SK-N-SH (cell line): ENCODE results near the gene MAD1L1. TPM values are rescaled to one million over a fixed set of nuclear protein-coding genes. Genes with fewer than 3 reads are reported as not detected.

Experiments
- CTCF ChIA-PET: fragments of 300-600, 350-600 bp; formaldehyde crosslinking; extraction: SDS; loops from one replicate; lab custom pipeline; 2021; lab: Yijun Ruan, JAX
- POLR2A ChIA-PET: fragments of 350-600 bp; sonication (Branson Sonifier 250); formaldehyde crosslinking; extraction: SDS; loops from one replicate; lab custom pipeline; 2020; ENCODE audit warnings: antibody characterized with exemption, inconsistent platforms; lab: Yijun Ruan, JAX
- DNase-seq: peaks from one replicate; pipeline ENCODE4 v3.0.0; 2012
- H2AFZ ChIP-seq: fragments of 200-600 bp; sonication (generic); 2 replicates; pipeline ENCODE4 v1.8.1; 2016; ENCODE audit warnings: antibody characterized with exemption, mild to moderate bottlenecking, low read depth
- H3F3A ChIP-seq: fragments of 200-600 bp; sonication (generic); replicated peaks from 2 replicates; pipeline ENCODE3; 2016; ENCODE audit warnings: antibody characterized with exemption, mild to moderate bottlenecking; ENCODE audit not compliant: insufficient read depth
- H3K27ac ChIP-seq, 2 experiments: fragments of 200-500 bp in 1 of 2; fragments of 200-600 bp in 1 of 2; sonication (Bioruptor generic) in 1 of 2; sonication (generic), shearing (Covaris generic) in 1 of 2; 2 replicates each; pipeline versions ENCODE4 v1.5.1 to v1.6.1; 2014 to 2016; ENCODE audit warnings: low read depth in 2 of 2, inconsistent platforms in 1 of 2, low read length in 1 of 2, mild to moderate bottlenecking in 1 of 2, mixed read lengths in 1 of 2
- H3K27me3 ChIP-seq: fragments of 200-600 bp; sonication (generic), shearing (Covaris generic); 2 replicates; pipeline ENCODE4 v1.6.1; 2016; ENCODE audit warnings: mixed run types; ENCODE audit not compliant: insufficient read depth
- H3K36me3 ChIP-seq, 2 experiments: fragments of 200-500 bp in 1 of 2; fragments of 200-600 bp in 1 of 2; sonication (Bioruptor generic) in 1 of 2; sonication (generic) in 1 of 2; replicated peaks in 1 of 2; 2 replicates each; pipeline versions ENCODE3 to v1.5.1; 2014 to 2016; ENCODE audit warnings: low read length in 1 of 2, mild to moderate bottlenecking in 1 of 2; ENCODE audit not compliant: insufficient read depth in 2 of 2, control insufficient read depth in 1 of 2
- H3K4me1 ChIP-seq, 2 experiments: fragments of 200-500 bp in 1 of 2; fragments of 200-600 bp in 1 of 2; sonication (Bioruptor generic) in 1 of 2; sonication (generic), shearing (Covaris generic) in 1 of 2; 2 replicates each; pipeline versions ENCODE4 v1.5.1 to v1.6.1; 2014 to 2016; ENCODE audit warnings: low read depth in 1 of 2, low read length in 1 of 2, mixed run types in 1 of 2; ENCODE audit not compliant: insufficient read depth in 2 of 2, control insufficient read depth in 1 of 2
- H3K4me2 ChIP-seq: fragments of 200-600 bp; sonication (generic), shearing (Covaris generic); 2 replicates; pipeline ENCODE4 v1.6.1; 2017; ENCODE audit warnings: mixed run types
- H3K4me3 ChIP-seq, 2 experiments: fragments of 200-500 bp in 1 of 2; fragments of 200-600 bp in 1 of 2; sonication (Bioruptor generic) in 1 of 2; sonication (generic), shearing (Covaris generic) in 1 of 2; 2 replicates each; pipeline versions ENCODE4 v1.5.1 to v1.8.1; 2014 to 2016; ENCODE audit warnings: low read depth in 2 of 2, inconsistent platforms in 1 of 2, low read length in 1 of 2, mild to moderate bottlenecking in 1 of 2, mixed read lengths in 1 of 2, moderate library complexity in 1 of 2
- H3K79me2 ChIP-seq: fragments of 200-600 bp; sonication (generic); 2 replicates; pipeline ENCODE4 v1.8.1; 2017; ENCODE audit warnings: mild to moderate bottlenecking; ENCODE audit not compliant: insufficient read depth
- H3K9ac ChIP-seq: fragments of 200-600 bp; sonication (generic); 2 replicates; pipeline ENCODE4 v1.6.1; 2017; ENCODE audit warnings: mixed run types
- H3K9me2 ChIP-seq: fragments of 200-600 bp; sonication (generic); 2 replicates; pipeline ENCODE4 v1.6.1; 2017; ENCODE audit warnings: mixed run types
- H3K9me3 ChIP-seq: fragments of 200-600 bp; sonication (generic); 2 replicates; pipeline ENCODE4 v1.6.1; 2017; ENCODE audit warnings: mixed run types, mild to moderate bottlenecking, moderate library complexity
- H4K20me1 ChIP-seq: fragments of 200-600 bp; sonication (generic); 2 replicates; pipeline ENCODE4 v1.6.1; 2017; ENCODE audit warnings: mild to moderate bottlenecking, mixed run types; ENCODE audit not compliant: insufficient read depth
- ELF1 ChIP-seq: IDR thresholded peaks from 2 replicates; pipeline ENCODE4 v1.4.0; 2012
- FOXJ3 ChIP-seq: sonication (generic); formaldehyde crosslinking; IDR thresholded peaks from 2 replicates; pipeline ENCODE4 v1.5.1; 2020; ENCODE audit warnings: mild to moderate bottlenecking, missing genetic modification reagents
- FOXM1 ChIP-seq: IDR thresholded peaks from 2 replicates; pipeline ENCODE4 v1.4.0; 2012; ENCODE audit warnings: low read depth, mild to moderate bottlenecking
- GABPA ChIP-seq: IDR thresholded peaks from 2 replicates; pipeline ENCODE4 v1.4.0; 2012; ENCODE audit warnings: low read depth, mild to moderate bottlenecking
- JUND ChIP-seq: IDR thresholded peaks from 2 replicates; pipeline ENCODE4 v1.4.0; 2012
- MEF2A ChIP-seq: IDR thresholded peaks from 2 replicates; pipeline ENCODE4 v1.4.0; 2012; ENCODE audit warnings: low read depth, borderline replicate concordance
- MXI1 ChIP-seq: IDR thresholded peaks from 2 replicates; pipeline ENCODE4 v1.6.1; 2012; ENCODE audit warnings: mild to moderate bottlenecking, low read depth, low read length, improper control_type of control experiment
- NFIC ChIP-seq: IDR thresholded peaks from 2 replicates; pipeline ENCODE4 v1.4.0; 2012; ENCODE audit warnings: borderline replicate concordance
- NRF1 ChIP-seq: IDR thresholded peaks from 2 replicates; pipeline ENCODE4 v1.6.1; 2012; ENCODE audit warnings: low read depth, mild to moderate bottlenecking, low read length
- PBX3 ChIP-seq: IDR thresholded peaks from 2 replicates; pipeline ENCODE4; 2012
- RAD21 ChIP-seq: IDR thresholded peaks from 2 replicates; pipeline ENCODE4 v1.6.1; 2012; ENCODE audit warnings: mild to moderate bottlenecking, low read length
- RCOR1 ChIP-seq: fragments of 150-350 bp; IDR thresholded peaks from 2 replicates; pipeline ENCODE4 v1.6.1; 2017; ENCODE audit warnings: antibody characterized with exemption, low read length
- RXRA ChIP-seq: IDR thresholded peaks from 2 replicates; pipeline ENCODE4 v1.4.0; 2012; ENCODE audit warnings: low read depth, mild to moderate bottlenecking, borderline replicate concordance
- SMC3 ChIP-seq: IDR thresholded peaks from 2 replicates; pipeline ENCODE4 v1.6.1; 2012; ENCODE audit warnings: low read depth, low read length, improper control_type of control experiment
- TCF12 ChIP-seq: IDR thresholded peaks from 2 replicates; pipeline ENCODE4 v1.4.0; 2012
- TEAD4 ChIP-seq: IDR thresholded peaks from 2 replicates; pipeline ENCODE4 v1.4.0; 2012; ENCODE audit warnings: mild to moderate bottlenecking, borderline replicate concordance; ENCODE audit not compliant: insufficient read depth
- YY1 ChIP-seq: IDR thresholded peaks from 2 replicates; pipeline ENCODE4 v1.4.0; 2012; ENCODE audit warnings: low read depth, mild to moderate bottlenecking
- WGBS: methylation state at CpG from one replicate; pipeline ENCODE4 v1.1.6; 2017; ENCODE audit warnings: low lambda C conversion rate; 5-methylcytosine and 5-hydroxymethylcytosine counted together
- polyA plus RNA-seq, 3 experiments: library from polyadenylated mRNA; depleted of rRNA; stranded (reverse); fragments of >200 nt; gene quantifications; 2 replicates each; pipeline ENCODE4 v1.2.3, GENCODE V29; 2012
- TF ChIP-seq, protein P1 (sequence below): fragments of 150-350 bp; IDR thresholded peaks from 2 replicates; pipeline ENCODE4 v1.6.1; 2016; ENCODE audit warnings: mild to moderate bottlenecking, low read depth, low read length
- TF ChIP-seq, protein P2 (sequence below): IDR thresholded peaks from 2 replicates; pipeline ENCODE4 v1.4.0; 2012; ENCODE audit warnings: low read depth, borderline replicate concordance

The MAD1L1 gene
- polyA plus RNA-seq, 1 of the 3 experiments (the other 2 are of a cell fraction), result 46.2 TPM

DNA sequence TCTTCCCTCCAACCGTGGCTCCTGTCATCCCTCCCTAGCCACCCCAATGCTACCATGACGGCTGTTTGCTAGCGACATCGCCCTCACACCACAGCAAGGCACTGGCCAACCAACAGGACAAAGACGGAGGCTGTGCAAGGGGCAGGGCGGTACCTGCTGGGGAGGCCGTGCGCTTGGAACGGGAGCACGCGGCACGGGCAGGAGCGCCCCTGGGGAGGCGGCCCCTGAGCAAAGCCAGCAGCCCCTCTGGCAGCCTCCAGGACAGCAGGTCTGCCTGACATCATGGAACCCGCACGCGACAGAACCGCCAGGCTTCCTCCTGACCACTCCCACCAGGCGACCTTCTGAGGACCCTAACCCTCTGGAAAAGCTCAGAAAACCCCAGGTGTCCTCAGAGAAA is 12.7 kb downstream of the MAD1L1 start (continued):
- no peak for TF ChIP-seq SMC3
- TF ChIP-seq RAD21, result no peak
- TF ChIP-seq TEAD4, result no peak
- TF ChIP-seq, all 33 proteins: peak for 0

DNA sequence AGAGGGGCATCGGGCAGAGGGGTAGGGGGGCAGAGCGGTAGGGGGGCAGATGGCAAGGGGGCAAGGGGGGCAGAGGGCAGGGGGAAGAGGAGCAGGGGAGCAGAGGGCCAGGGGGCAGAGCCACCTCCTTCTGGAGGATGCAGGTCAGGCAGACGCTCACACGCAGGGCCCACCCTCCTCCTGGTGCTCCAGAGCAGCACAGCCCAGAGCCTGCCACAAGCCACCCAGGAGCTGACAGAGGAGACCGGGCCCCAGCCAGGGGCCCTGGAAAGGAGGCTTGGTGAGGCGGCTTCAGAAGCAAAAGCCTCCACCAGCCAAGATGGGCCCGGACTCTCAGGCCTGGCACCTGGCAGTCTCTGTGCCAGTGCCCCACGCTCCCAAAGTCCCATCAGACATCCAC is 13.1 kb downstream of the MAD1L1 start:
- Histone ChIP-seq H3K9me3 (no peaks in the 10 kb centered on the region), H3K79me2 (peaks cover 20% of the 10 kb centered on the region; the same call in 1 of the 2 replicates), H4K20me1 (peaks cover 12% of the 10 kb centered on the region; the same call in 1 of the 2 replicates), H3F3A (no peaks in the 10 kb centered on the region), H3K27ac (no peak overlapping the region), H3K4me2 (no peak overlapping the region), H3K36me3 (peaks cover 24 to 58% of the 10 kb centered on the region in 2 experiments), H3K27me3 (no peaks in the 10 kb centered on the region), H3K4me1 (no peaks in the 10 kb centered on the region), H3K4me3 (no peak overlapping the region), H3K9ac (no peak overlapping the region), H3K9me2 (no peaks in the 10 kb centered on the region), H2AFZ (no peak overlapping the region)
- WGBS, result 96% methylated on average over 7 of the region's 8 CpGs
- ChIA-PET POLR2A (no interaction called here), CTCF (no interaction called here)
- no peak for DNase-seq
- no peak for TF ChIP-seq NFIC
- no peak for TF ChIP-seq TEAD4
- no peak for TF ChIP-seq ELF1
- TF ChIP-seq GABPA, result no peak
- TF ChIP-seq FOXJ3 (CRISPR knock-in tag), result no peak
- TF ChIP-seq, protein P1, sequence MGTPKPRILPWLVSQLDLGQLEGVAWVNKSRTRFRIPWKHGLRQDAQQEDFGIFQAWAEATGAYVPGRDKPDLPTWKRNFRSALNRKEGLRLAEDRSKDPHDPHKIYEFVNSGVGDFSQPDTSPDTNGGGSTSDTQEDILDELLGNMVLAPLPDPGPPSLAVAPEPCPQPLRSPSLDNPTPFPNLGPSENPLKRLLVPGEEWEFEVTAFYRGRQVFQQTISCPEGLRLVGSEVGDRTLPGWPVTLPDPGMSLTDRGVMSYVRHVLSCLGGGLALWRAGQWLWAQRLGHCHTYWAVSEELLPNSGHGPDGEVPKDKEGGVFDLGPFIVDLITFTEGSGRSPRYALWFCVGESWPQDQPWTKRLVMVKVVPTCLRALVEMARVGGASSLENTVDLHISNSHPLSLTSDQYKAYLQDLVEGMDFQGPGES, result no peak
- TF ChIP-seq RCOR1, result no peak
- TF ChIP-seq NRF1, result no peak
- TF ChIP-seq, protein P2, sequence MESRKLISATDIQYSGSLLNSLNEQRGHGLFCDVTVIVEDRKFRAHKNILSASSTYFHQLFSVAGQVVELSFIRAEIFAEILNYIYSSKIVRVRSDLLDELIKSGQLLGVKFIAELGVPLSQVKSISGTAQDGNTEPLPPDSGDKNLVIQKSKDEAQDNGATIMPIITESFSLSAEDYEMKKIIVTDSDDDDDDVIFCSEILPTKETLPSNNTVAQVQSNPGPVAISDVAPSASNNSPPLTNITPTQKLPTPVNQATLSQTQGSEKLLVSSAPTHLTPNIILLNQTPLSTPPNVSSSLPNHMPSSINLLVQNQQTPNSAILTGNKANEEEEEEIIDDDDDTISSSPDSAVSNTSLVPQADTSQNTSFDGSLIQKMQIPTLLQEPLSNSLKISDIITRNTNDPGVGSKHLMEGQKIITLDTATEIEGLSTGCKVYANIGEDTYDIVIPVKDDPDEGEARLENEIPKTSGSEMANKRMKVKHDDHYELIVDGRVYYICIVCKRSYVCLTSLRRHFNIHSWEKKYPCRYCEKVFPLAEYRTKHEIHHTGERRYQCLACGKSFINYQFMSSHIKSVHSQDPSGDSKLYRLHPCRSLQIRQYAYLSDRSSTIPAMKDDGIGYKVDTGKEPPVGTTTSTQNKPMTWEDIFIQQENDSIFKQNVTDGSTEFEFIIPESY, result no peak
- no peak for TF ChIP-seq YY1
- TF ChIP-seq JUND, result no peak
- no peak for TF ChIP-seq PBX3
- TF ChIP-seq MXI1, result no peak
- TF ChIP-seq TCF12, result no peak
- no peak for TF ChIP-seq FOXM1
- no peak for TF ChIP-seq MEF2A
- TF ChIP-seq RXRA, result no peak
